HG03432 (cell line): ENCODE measurements around the gene IL5RA.
A peak's percentile ranks its signal among the peaks of the same experiment; 100 is the strongest.

ENCODE experiments used
- ATAC-seq: cut with Tn5 transposase; IDR thresholded peaks from one replicate; pipeline ENCODE4 v1.9.1; 2021; ENCODE audit warnings: mild to moderate bottlenecking, moderate library complexity; ENCODE audit not compliant: unreplicated experiment

The IL5RA gene

GRCh38 chr3:3066910-3067309 lies 43.3 kb downstream of the IL5RA start:
- no peak for ATAC-seq

GRCh38 chr3:3066378-3066777 lies 43.8 kb downstream of the IL5RA start:
- peak; percentile 74 for ATAC-seq

- peak; percentile 48 for ATAC-seq
Observed at GRCh38 chr3:3065876-3066275, 44.3 kb downstream of the IL5RA start.

- ATAC-seq: no peak
Observed at GRCh38 chr3:3064297-3064696, 45.9 kb downstream of the IL5RA start.

- ATAC-seq: no peak
Observed at GRCh38 chr3:3059645-3060044, 50.5 kb downstream of the IL5RA start.

GRCh38 chr3:3053974-3054373 lies 56.2 kb downstream of the IL5RA start:
- ATAC-seq: no peak

GRCh38 chr3:3038201-3038991 lies 71.8 kb downstream of the IL5RA start:
- ATAC-seq: peak; percentile 56

GRCh38 chr3:3037156-3037555 lies 73.0 kb downstream of the IL5RA start:
- ATAC-seq: no peak

- ATAC-seq: no peak
Observed at GRCh38 chr3:3031326-3031725, 78.8 kb downstream of the IL5RA start.

- peak; percentile 98 for ATAC-seq
Observed at GRCh38 chr3:3027976-3028567, 82.1 kb downstream of the IL5RA start.

GRCh38 chr3:3023111-3023745 lies 86.9 kb downstream of the IL5RA start:
- no peak for ATAC-seq

GRCh38 chr3:3020209-3020608 lies 90.0 kb downstream of the IL5RA start:
- ATAC-seq: no peak
